ENCODE data around the gene CPNE1. TPM values are rescaled to one million over a fixed set of nuclear protein-coding genes. Genes with fewer than 3 reads are reported as not detected.

Gene CPNE1
- total RNA-seq, 2 experiments from 2014 or later, result 271 to 272 TPM

GRCh38 chr20:35704514-35705261, 40.0 kb upstream of the CPNE1 start:
- H3K27ac Mint-ChIP-seq, result no peak overlapping the region
- peaks cover 36% of the 10 kb centered on the region for H3K4me1 Mint-ChIP-seq (ENCODE audit: low read depth)
- ChIA-PET CTCF (interaction anchor here (0.9 to 1.1 kb wide), 2 partner anchors 10 to 241 kb away, joined by 3 read pairs; no protein-coding TSS in a partner anchor), POLR2A (interaction anchor here (1.1 kb wide), 1 partner anchor 38 kb away, joined by 4 read pairs; the partner anchor contains the start of gene RBM39)
- ATAC-seq (no peak), DNase-seq (no peak)
- H3K9me3 Mint-ChIP-seq (ENCODE audit: insufficient read depth), result no peaks in the 10 kb centered on the region
- H3K4me3 Mint-ChIP-seq, result no peak overlapping the region
- peaks cover 73% of the 10 kb centered on the region for H3K36me3 Mint-ChIP-seq (ENCODE audit: low read depth)
- H3K27me3 Mint-ChIP-seq (ENCODE audit: low read depth), result no peaks in the 10 kb centered on the region

DNA sequence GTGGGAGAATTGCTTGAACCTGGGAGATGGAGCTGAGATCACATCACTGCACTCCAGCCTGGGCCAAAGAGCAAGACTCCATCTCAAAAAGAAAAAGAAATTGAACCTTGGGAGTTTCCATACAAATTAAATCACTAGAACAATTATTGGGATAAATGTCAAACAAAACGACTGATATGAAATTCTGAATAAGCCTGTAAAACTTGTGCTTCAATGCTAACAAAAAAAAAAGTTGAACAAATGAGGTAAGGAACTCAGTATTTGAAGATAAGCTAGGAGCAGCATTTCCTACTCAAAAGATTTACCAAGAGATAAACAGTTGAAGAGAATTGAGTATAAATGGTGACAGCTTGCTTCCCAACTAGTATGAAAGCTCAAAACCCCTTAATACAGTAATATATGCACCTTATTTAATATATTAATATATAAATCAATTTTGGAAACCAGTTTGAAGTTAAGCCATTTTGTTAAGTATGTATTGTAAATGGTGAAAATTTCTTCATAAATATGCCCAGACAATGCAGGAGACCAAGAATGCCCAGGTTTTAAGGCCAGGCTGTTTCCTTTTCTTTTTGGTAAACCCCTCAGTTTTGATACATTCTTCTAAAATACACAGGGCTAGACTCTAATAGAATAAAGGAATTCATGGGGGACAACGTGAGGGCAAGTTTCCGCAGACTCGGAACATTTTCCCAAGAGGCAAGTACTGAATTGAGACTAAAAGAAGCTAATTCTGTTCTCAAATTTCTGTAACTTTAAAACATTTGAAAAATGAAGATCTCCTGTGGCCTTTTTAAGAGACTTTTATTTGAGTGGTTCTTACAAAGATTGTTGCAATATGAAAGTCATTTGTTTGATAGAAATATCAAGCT, 38.4 kb upstream of the CPNE1 start:
- Mint-ChIP-seq H3K36me3 (ENCODE audit: low read depth) (peaks cover 73% of the 10 kb centered on the region), H3K4me1 (ENCODE audit: low read depth) (peaks cover 42% of the 10 kb centered on the region), H3K27ac (peak overlapping the region; percentile 43), H3K27me3 (ENCODE audit: low read depth) (no peaks in the 10 kb centered on the region), H3K9me3 (ENCODE audit: insufficient read depth) (no peaks in the 10 kb centered on the region), H3K4me3 (no peak overlapping the region)
- peak; percentile 16 for DNase-seq
- ChIA-PET POLR2A (interaction anchor here (0.7 to 4.4 kb wide), 5 partner anchors 10 to 84 kb away, joined by 3 to 36 read pairs (median 3); partner anchors contain the start of gene RBM39), CTCF (interaction anchor here (1.0 to 1.6 kb wide), 4 partner anchors 20 to 84 kb away, joined by 3 to 5 read pairs (median 4); partner anchors contain the start of gene RBM39)
- ATAC-seq, result no peak

DNA sequence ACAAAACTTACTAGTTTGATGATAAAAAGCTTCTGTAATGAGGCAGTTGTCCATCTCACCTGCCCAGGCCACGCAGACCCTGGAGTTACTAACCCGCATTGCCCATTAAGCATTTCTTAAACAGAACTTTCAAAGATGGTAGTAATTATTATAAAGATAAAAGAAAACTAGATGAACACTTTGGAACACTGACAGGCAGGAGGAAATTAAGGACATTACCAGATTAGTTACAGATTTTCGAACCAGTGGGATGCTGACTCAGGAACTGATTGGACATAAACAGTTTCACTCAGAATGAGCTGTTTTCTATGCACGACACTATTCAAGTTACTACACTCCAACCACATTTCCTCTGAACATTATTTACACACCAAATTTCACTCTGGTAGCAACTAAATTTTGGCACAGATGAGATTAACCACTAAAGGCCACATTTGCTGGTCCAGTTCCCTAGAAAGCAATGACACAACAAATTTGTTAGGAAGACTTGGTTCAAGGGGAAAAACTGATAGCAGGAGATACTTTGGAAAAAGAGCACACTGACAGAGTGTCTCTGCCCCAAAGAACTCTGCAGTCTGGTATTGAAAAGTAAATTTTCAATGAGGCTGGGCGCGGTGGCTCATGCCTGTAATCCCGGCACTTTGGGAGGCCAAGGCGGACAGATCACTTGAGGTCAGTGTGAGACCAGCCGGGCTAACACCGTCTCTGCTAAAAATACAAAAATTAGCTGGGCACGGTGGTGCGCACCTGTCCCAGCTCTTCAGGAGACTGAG, 37.5 kb upstream of the CPNE1 start:
- ChIA-PET CTCF (interaction anchor here (0.6 to 1.6 kb wide), 6 partner anchors 14 to 195 kb away, joined by 3 to 5 read pairs (median 3); partner anchors contain the start of gene RBM39), POLR2A (interaction anchor here (0.6 to 4.4 kb wide), 6 partner anchors 11 to 212 kb away, joined by 3 to 36 read pairs (median 4); partner anchors contain the start of gene RBM39)
- Mint-ChIP-seq H3K27me3 (ENCODE audit: low read depth) (no peaks in the 10 kb centered on the region), H3K4me3 (no peak overlapping the region), H3K36me3 (ENCODE audit: low read depth) (peaks cover 73% of the 10 kb centered on the region), H3K4me1 (ENCODE audit: low read depth) (peaks cover 48% of the 10 kb centered on the region), H3K27ac (peak overlapping the region; percentile 43), H3K9me3 (ENCODE audit: insufficient read depth) (no peaks in the 10 kb centered on the region)
- DNase-seq, result no peak
- no peak for ATAC-seq

DNA sequence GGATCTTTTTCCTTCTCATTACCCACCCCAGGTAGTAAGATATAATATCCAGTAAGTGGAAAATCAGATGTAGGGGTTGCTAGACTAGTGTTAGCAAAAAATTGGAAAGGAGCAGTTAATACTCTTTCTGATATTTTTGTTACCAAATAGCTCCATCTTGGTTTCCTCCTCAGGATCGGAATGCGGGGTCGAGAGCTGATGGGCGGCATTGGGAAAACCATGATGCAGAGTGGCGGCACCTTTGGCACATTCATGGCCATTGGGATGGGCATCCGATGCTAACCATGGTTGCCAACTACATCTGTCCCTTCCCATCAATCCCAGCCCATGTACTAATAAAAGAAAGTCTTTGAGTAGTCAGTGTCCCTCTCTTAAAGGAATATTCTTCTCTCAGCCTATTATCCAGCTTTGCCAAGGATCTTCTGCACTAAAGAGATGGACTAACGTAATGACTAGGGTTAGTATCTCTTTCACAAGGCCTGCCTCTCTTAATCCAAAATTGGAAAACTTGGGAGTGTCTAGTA, 36.0 kb upstream of the CPNE1 start:
- CTCF ChIA-PET, result interaction anchor here (0.8 to 2.7 kb wide), 4 partner anchors 12 to 253 kb away, joined by 3 to 13 read pairs (median 4); partner anchors contain the start of gene SCAND1
- peaks cover 48% of the 10 kb centered on the region for H3K4me1 Mint-ChIP-seq (ENCODE audit: low read depth)
- ATAC-seq (no peak), DNase-seq (no peak)
- peak overlapping the region; percentile 84 for H3K4me3 Mint-ChIP-seq
- POLR2A ChIA-PET, result interaction anchor here (1.1 to 4.4 kb wide), 7 partner anchors 19 to 208 kb away, joined by 3 to 36 read pairs (median 9); partner anchors contain the start of genes CPNE1, RBM12 and RBM39
- peak overlapping the region; percentile 99 for H3K27ac Mint-ChIP-seq
- H3K27me3 Mint-ChIP-seq (ENCODE audit: low read depth), result no peaks in the 10 kb centered on the region
- no peaks in the 10 kb centered on the region for H3K9me3 Mint-ChIP-seq (ENCODE audit: insufficient read depth)
- peaks cover 69% of the 10 kb centered on the region for H3K36me3 Mint-ChIP-seq (ENCODE audit: low read depth)

DNA sequence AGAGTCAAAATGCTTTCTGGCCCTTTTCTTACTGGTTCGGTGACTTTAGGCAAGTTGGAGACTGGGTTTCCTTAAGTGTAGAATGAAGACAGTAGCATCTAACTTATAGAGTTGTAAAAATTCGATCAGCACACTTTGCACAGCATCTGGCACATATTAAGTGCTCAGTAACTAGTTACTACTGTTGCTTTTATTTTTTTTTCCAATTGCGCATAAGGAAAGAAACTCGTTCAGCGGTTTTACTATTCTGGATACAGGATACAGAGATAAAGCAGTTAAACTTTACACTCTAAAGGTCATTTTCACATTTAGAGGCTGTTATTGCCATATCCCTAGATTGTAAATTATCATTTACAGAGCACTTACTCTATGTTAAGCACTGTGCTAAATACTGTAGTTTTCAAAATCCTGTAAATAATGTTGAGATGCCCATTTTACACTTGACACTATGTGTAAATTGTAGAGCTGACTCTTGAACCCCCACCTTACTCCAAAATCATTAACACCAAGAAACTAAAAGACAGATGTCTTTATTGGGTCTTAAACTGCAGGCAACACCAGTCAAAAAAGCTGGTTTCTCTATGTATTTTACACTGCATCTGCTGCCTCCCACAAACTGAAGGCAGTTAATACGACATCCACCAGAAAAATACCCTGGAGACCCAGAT, 35.4 kb upstream of the CPNE1 start:
- Mint-ChIP-seq H3K36me3 (ENCODE audit: low read depth) (peaks cover 68% of the 10 kb centered on the region), H3K4me1 (ENCODE audit: low read depth) (peaks cover 52% of the 10 kb centered on the region), H3K27me3 (ENCODE audit: low read depth) (no peaks in the 10 kb centered on the region), H3K4me3 (peak overlapping the region; percentile 84), H3K27ac (peak overlapping the region; percentile 99), H3K9me3 (ENCODE audit: insufficient read depth) (no peaks in the 10 kb centered on the region)
- ATAC-seq, result no peak
- ChIA-PET CTCF (interaction anchor here (0.8 to 2.7 kb wide), 8 partner anchors 20 to 254 kb away, joined by 3 to 13 read pairs (median 4); partner anchors contain the start of genes RBM39 and SCAND1), POLR2A (interaction anchor here (1.0 to 4.4 kb wide), 11 partner anchors 8 to 254 kb away, joined by 3 to 36 read pairs (median 6); partner anchors contain the start of genes CPNE1, RBM12, RBM39 and SCAND1)
- no peak for DNase-seq

- Mint-ChIP-seq H3K27ac (peak within 1 kb of the TSS; percentile 99), H3K9me3 (ENCODE audit: insufficient read depth) (no peaks in the 10 kb centered on the region), H3K36me3 (ENCODE audit: low read depth) (peaks cover 63% of the 10 kb centered on the region), H3K27me3 (ENCODE audit: low read depth) (no peaks in the 10 kb centered on the region), H3K4me1 (ENCODE audit: low read depth) (peaks cover 49% of the 10 kb centered on the region), H3K4me3 (peak within 1 kb of the TSS; percentile 84)
- DNase-seq, result peak; percentile 91
- ChIA-PET CTCF (interaction anchor here (0.6 to 2.7 kb wide), 9 partner anchors 11 to 254 kb away, joined by 3 to 13 read pairs (median 4); partner anchors contain the start of genes RBM39 and SCAND1), POLR2A (interaction anchor here (0.5 to 4.4 kb wide), 14 partner anchors 9 to 255 kb away, joined by 3 to 36 read pairs (median 4); partner anchors contain the start of genes CEP250, CPNE1, RBM12 and RBM39)
- peak; percentile 88 for ATAC-seq
These were observed 34.6 kb upstream of the CPNE1 start, which contains the start of the genes NFS1 and ROMO1 for GRCh38 chr20:35699127-35699956. Gene NFS1 (minus strand): TSS chr20:35699352. CDS start chr20:35699288, 64 bp downstream. Gene ROMO1 (plus strand): TSS chr20:35699405. CDS start chr20:35699633, 228 bp downstream.

DNA sequence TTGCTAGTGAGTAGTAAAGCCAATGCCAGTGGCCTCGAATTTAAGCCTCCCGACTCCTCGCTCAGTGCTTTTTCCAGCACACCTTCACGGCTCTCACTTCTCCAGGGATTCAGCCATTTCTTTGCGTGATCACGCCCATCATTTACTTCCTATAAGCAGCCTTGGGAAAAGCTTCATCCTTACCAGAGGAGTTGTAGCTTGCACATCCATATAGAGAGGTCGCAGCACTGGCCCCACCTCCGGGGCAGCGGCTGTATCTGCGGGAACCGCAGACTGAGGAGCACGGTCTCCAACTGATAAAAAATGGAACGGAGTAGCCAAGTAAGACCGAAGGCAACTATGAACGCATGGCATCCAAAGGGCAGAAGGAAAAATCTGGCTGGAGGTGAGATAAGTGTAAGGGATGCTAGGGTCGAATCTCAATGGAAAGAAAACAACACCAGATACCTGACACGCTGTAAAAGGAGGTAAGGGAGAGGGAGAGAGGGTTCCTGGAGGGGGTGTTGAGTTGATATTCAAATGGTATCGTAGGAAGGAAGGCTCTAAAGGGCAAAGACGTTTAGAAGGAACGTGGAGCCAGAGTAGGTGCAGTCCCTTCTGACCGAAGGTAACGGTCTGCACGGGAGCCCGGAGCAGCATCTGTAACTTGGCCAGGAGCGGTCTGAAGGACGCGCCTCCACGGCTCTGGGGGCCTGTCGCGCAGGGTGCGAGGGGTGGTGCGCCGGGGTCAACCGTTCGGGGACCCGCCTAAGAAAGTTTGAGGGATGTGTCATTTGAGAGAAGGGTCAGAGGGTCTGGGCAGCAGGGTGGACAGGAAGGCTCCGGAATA, 33.8 kb upstream of the CPNE1 start:
- DNase-seq (peak; percentile 49), ATAC-seq (peak; percentile 46)
- Mint-ChIP-seq H3K27ac (peak overlapping the region; percentile 88), H3K27me3 (ENCODE audit: low read depth) (no peaks in the 10 kb centered on the region), H3K4me1 (ENCODE audit: low read depth) (peaks cover 45% of the 10 kb centered on the region), H3K9me3 (ENCODE audit: insufficient read depth) (no peaks in the 10 kb centered on the region), H3K4me3 (peak overlapping the region; percentile 84), H3K36me3 (ENCODE audit: low read depth) (peaks cover 55% of the 10 kb centered on the region)
- ChIA-PET POLR2A (interaction anchor here (1.0 to 4.4 kb wide), 6 partner anchors 16 to 256 kb away, joined by 3 to 36 read pairs (median 6); partner anchors contain the start of genes CEP250, CPNE1, RBM12 and RBM39), CTCF (interaction anchor here (1.1 to 1.5 kb wide), 2 partner anchors 35 to 81 kb away, joined by 3 to 4 read pairs; no protein-coding TSS in a partner anchor)

DNA sequence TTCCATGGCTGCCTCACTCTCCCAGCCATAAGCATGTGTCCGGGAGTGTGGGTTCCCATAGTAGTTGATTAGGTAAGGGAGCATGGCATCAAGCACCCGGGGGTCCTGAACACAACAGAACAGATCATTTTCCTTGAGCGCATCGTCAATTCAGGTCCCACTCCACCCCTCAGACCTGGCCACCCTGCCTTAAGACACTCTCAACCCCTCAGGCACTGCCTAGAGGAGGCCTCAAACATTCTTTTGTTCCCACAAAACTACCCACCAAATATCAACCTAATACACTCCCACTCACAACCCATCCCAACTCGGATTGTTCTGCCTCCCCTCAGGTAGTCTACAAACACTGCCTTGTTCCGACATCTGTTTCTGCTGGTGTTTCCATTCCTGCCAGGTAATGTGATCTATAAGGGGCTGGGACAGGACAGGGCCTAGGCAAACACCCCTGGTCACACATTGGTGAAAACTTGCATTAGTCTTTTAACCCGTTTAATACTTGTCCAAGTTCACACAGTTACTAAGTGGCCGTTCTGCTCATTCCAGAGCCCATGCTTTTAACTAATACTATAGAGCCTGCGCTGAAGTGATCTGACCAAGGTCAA, 33.1 kb upstream of the CPNE1 start:
- Mint-ChIP-seq H3K27me3 (ENCODE audit: low read depth) (no peaks in the 10 kb centered on the region), H3K9me3 (ENCODE audit: insufficient read depth) (no peaks in the 10 kb centered on the region), H3K27ac (peak overlapping the region; percentile 88), H3K4me1 (ENCODE audit: low read depth) (peaks cover 43% of the 10 kb centered on the region), H3K36me3 (ENCODE audit: low read depth) (peaks cover 53% of the 10 kb centered on the region), H3K4me3 (peak overlapping the region; percentile 84)
- CTCF ChIA-PET, result no interaction called here
- ATAC-seq (no peak), DNase-seq (no peak)
- POLR2A ChIA-PET, result no interaction called here

All from activated CD8-positive, alpha-beta T cell treated with anti-CD3 and anti-CD28 coated beads, Interleukin-2, amount 10 ng/mL, durations not matched to agents 7 days and 5 days (primary cell).